Lung microvascular endothelial cell (primary cell): ENCODE results near the gene CTIF. TPM values are rescaled to one million over a fixed set of nuclear protein-coding genes. Genes with fewer than 3 reads are reported as not detected.

Experiments used
- DNase-seq, 2 donors: peaks; one replicate each; pipeline versions ENCODE4 v3.0.0 to v3.0.0-alpha.2; 2010; ENCODE audit warnings: low read depth in 2 of 2
- total RNA-seq: library from RNA; depleted of rRNA; stranded (reverse); fragments of >200 nt; gene quantifications from 2 replicates; pipeline ENCODE4 v1.2.1, GENCODE V29; 2014

CTIF gene
- total RNA-seq, 1 donor from 2014 or later, result 18.1 TPM

DNA sequence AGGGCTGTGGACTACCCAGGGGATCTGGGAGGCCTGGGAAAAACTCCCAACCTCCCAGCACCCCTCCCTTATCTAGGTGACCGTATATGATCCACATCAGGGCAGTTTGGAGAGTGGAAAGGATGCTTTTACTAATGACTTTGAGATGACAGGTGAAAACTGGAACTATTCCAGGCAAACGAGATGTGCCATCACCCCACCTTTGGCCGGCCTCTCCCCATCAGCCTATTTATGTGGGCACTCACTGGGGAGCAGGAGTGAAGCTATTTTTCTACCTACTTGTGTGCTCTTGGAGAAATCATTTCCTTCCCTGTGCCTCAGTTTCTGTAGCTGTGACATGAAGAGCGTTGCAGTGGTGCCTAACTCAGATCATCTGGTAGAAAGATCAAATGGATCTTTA lies 304.8 kb downstream of the CTIF start:
- no peak for DNase-seq

DNA sequence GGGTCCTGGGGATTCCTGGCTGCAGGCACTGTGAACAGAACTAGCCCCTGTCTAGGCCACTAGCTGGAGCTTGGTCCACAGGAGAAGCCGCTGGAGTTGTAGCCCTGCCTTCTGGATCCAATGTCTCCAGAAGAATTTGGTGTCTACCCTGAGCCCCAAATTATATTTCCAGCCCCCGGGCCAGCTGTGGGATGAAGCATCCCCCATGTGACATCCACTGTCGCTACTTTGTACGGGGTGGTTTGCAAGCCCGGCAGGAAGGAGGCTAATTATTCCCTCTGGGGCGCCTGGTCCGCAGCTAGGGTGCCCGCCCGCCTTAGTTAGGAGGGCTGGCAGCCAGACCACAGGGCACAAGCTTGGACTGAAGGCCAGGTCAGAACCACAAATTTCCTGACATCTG lies 305.4 kb downstream of the CTIF start:
- no peak for DNase-seq

DNA sequence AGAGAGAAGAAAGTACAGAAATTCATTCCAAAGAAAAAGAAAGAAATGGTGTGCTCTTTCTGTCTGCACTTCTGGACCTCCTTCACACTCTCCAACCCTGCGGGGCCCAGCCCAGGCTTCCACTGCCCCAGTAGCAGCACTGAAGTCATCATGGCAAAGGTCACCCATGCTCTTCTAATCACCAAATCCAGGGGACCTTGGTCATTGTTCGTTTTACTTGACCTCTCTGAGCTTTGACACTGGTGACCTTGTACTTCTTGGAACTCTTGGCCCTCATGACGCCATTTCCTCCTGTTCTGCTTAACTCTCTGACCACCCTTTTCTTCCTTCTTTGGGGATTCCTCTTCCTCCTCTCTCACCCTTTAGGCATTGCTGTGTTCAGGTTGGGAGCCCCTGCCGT lies 306.3 kb downstream of the CTIF start:
- no peak for DNase-seq

DNA sequence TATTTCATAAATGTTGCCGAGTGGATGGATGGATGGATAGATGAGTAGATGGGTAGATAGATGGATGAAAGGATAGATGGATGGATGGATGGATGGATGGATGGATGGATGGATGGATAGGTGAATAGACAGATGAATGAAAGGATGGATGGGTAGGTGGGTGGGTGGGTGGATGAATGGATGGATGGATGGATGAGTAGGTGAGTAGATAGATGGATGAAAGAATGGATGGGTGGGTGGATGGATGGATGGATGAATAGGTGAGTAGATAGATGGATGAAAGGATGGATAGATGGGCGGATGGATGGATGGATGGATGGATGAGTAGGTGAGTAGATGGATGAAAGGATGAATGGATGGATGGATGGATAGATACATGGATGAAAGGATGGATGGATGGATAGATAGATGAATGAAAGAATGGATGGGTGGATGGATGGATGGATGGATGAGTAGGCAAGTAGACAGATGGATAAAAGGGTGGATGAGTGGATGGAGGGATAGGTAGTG lies 307.6 kb downstream of the CTIF start:
- DNase-seq, result no peak

DNA sequence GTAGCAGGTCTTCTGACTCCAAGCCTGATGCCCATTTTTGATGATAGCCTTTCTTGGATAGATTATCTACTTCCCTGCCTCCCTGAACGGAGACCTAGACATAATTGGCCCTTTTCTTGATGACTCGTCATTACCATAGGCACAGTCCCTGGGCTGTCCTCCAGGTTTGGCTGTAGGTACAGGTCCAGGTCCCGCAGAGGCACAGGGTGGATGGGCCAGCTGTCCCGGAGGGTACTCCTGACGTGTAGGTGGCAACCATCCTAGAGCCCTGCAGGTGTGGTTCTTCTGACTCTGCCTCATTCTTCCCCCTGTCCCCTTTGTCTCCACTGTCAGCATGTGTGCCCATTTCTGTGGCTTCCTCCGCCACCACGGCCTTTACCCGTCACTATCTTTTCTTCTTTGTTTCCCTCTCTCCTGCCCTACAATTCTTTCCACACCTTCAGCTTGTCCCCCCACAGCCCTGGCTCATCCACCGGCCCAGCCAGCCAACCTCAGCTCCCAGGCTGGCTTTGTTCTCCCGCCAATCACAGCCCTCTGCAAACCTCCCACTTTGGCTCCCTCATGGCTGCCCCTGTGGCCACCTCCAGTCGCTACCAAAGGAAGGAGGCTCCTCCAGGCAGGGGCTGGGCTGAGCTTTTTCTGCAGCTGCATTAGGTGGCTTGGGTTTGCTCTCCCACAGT lies 309.1 kb downstream of the CTIF start:
- peak in 1 of 2 donors; percentile 42 for DNase-seq

DNA sequence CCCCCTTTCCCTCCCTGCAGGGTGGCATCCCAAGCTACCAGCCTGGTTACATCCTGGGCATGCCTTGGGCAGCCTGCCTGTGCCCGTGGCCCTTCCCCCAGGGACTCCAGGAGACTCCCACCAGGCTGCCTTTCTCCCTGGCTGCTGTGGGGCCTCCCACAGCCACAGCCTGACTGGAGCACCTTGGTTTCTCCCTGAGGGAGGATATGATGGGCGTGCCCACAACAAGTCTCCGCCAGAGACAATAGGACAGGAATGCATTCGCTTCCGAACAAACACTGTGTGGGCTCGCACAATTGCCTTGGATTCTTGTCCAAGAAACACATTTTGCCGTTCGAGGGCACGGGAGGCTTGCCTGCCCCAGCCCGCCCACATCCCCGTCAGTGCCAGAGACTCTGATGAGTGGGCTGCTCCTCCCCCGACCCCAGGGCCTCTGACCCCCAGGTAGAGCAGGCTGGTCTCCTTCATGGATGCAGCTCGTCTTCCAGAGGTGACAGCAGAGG lies 309.9 kb downstream of the CTIF start:
- peak; percentile 51 to 90 for DNase-seq

DNA sequence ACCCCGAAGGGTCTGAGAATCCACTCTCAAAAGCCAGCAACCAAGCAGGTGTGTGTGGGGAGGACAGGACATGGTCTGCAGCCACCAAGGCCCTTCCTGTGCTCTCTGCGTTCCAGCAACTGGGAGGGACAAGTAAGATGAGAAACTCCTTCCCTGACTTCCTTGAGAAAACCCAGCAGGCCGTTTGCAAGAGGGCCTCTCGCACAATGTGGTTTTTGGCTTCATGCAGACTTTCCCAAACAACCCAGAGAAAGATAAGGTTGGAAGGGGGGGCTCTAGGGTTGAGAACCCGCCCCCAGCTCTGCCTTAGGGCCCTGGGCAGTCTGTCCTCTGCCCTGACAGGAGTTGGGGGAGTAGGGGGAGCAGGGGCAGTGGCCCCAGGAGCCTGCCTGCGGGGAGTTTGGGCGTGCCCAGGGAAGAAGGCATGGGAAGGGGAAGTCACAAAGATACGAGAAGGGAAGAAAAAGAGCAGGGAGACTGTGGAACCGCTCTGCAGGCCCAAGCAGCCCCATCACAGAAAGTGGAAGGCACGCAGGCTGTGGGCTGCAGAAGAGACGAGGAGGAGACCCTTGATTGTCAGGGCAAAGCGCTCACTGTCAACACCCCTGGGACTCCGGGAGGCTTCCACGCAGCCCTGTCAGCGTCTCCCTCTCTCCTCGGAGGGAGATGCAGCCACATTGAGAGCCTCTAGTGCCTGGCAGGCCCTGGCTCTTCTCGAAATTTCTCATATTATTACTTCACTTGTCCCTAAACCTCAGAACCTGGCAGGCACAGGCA lies 312.2 kb downstream of the CTIF start:
- DNase-seq, result peak in 1 of 2 donors; percentile 24

DNA sequence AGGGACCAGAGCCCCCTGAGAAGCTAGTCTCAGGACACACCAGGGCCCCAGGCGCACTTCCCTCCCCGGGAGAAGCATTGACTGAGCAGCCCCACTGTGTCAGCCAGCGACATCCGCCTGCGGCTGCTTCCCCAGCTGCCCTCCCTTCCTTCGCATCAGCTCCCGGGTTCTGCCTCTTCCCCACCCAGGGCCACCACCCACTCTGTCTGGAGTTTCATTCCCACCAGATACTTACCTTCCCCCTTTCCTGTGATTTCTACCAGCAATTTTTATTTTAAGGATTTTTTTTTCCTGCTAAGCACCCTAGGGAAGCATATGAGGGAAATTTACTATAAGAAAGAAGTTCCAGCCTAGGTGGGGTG lies 312.7 kb downstream of the CTIF start:
- peak in 1 of 2 donors; percentile 60 for DNase-seq

DNA sequence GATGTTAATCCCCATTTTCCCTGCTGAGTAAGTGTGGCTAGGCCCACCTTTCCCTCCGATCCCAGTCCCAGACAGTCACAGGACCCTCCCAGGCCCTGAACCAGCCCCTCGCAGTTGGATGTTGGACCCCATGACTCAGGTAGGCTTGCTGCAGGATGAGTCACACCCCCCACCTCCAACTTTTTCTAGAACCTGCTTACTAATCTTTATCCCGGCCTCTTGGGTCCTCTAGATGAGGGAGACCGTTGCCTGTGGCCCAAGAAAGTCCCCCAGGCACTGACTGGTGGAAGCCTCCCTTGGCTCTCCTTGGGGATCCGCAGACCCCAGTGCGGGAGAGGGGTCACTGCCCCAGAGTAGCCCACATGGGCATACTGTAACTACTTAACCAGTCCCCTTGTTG lies 313.5 kb downstream of the CTIF start:
- DNase-seq, result no peak

DNA sequence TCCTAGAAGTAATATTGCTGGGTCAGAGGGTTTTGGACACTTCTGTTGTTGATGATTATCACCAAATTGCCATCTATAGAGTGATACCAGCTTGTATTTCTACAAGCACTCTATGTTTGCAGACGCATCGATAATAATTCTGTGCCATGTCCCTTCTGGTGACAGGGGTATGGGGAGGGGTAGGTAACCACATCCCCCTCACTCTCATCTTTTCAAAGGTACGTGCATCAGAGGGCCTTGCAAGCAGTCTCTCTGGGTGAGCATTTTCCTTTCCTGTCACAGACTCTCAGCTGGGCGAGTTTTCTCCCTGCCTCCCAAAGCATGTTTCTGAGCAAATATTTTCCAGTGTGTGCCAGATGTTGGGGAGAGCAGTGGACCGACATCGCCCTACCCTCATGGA lies 314.0 kb downstream of the CTIF start:
- no peak for DNase-seq

DNA sequence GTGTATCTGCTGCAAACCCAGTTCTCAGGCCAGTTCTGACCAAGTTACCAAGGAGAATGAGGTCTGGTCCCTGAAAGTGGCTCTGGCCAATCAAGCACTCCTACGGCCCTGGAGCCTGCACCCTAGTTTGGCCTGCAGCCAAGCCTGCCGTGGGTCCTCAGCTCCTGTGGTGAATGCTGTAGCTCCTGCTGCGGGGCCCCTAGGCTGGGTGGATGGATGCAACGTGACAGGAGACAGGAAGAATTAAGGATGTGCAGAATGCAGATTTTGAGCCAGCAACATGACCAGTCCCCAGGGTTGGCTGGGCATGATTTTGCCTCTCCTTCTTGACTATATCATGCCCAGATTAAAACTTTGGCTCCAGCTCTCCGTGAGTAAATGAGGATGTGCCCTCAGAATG lies 314.8 kb downstream of the CTIF start:
- DNase-seq, result no peak

DNA sequence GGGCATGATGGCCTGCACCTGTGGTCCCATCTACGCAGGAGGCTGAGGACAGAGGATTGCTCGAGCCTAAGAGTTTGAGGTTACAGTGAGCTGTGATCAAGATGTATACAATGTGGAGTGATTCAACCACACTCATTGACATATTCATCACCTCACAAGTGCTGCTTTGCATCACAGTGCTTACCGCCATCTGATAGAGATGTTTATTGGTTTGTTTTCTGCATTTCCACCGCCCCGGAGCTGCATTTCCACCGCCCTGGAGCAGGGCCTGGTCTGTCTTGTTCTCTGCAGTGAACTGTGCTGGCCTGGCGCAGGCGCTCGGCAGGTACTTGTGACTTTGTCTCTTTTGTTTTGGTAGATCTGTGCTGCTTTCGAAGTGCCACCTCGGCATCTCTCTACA lies 315.9 kb downstream of the CTIF start:
- no peak for DNase-seq

DNA sequence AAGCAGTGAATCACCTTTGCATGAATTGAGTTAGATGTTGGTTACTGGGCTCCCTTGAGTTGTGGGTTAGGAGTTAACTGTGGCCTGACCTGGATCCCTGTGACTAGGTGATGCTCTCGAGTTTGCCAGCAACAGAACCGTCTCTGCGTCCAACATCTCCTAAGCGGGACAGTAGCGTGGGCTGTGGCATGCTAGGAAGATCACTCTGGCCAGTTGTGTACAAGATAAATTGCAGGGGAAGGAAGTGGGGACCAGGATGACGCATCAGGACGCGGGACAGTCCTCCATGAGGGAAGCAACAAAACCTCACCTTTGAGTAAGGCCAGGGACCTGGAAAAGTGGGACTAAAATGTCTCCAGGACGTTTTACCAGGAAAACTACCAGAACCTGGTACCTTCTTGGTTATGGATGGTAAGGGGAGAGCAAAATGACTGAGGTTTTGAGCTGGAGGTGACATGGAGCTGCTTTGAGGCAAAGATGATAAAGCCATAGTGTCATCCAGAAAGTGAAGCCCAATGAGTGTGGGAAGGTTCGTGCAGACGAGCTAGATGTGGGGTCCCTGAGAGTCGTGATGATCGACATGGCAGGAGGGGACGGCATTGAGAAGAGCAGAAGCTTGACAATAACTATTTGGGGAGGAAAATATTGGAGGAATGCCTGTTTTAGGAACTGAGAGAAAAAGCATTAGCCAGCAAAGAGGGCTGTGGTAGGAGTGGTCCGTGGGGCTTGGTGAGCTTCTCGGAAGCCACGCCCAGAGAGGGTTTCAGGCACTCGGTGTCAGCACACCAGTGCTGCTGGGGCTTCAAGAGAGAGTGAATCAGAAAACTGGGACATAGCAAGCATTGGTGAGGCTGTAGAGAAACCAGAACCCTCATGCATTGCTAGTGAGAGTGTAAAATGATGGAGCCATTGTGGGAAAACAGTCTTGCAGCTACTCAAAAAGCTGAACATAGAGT lies 316.9 kb downstream of the CTIF start:
- peak in 1 of 2 donors; percentile 55 for DNase-seq

DNA sequence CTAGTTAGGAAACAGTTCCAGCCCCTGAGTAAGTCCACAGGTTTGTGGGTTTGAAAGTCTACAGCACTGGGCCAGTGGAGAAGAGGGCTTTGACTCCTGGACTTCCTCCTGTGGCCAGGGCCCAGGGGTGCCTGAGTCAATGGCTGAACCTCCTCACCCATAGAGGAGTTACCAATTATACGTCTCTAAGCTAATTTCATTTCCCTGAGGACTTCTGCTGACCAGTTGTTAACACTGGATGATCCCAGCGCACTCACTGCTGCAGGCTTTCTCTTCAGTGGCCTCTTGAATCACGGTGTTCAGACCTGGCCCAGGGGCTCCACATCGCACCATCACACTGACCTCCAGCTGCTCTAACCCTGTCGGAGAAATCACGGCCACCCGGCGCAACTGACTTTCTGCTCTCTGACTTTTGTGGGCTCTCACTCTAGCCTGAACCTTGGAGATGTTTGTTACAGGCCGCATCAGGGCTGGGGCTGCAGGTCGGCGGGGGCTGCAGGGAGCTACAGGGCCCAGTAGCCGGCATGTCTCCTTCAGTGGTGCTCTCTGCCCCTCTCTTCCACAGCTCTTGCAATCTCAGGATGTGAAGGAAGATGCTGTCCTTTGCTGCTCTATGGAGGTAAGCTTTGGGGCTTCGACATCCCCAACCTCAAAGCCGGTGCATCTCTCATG lies 318.3 kb downstream of the CTIF start:
- DNase-seq, result no peak

DNA sequence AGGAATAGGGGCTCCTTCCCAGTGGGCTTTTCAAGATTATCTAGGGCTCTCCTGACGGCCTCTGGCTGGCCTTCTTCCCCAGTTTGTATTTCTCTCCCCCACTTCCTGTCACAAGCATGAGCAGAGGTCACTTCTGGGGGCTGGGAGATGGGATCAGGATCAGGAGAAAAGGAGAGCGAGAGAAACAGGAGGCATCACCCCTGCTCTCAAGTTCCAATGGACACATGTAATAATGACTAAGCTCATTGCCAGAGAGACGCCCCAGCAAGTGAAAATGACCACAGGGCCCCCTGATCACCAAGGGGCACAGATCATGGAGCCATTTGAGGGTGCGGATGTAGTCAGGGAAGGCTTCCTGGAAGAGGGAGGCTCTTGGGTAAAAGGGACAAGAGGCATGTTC lies 319.8 kb downstream of the CTIF start:
- DNase-seq, result no peak

DNA sequence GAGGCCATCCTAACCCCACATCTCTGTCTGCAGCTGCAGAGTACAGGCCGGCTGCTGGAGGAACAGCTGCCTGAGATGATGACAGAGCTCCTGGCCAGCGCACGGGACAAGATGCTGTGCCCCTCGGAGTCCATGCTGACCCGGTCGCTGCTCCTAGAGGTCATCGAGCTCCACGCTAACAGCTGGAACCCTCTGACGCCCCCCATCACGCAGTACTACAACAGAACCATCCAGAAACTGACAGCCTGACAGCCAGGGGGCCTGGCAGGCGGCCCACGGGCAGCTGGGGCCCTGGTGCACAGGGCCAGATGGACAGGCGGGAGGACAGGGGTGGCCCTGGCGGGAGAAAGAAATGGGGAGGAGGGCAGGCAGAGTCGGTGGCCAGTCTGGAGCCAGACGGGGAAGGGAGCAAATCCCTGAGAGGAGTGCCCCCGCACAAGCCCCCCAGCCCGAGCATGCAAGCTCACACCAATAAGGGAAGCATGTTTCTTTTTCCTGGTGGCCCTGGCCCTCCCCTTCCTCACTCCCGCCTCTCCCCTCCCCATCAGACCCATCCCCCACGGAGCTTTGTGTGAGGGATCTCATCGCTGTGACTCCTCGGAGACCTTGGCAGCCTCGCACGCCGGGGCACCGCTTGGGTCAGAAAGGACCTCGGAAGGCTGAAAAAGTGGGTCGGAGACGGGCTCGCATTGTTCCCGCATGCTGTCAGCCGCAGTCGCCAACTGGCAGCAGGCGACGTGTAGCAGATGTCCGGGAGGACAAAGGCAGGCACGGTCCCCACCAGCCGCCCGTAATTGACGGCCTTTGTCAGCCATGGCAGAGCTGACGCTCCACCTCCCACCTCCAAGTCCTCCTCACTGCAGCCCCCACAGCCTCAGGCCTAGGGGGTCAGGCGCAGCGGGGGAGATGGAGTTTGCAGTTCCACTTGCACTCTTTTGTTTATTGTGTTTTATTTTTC lies 320.8 kb downstream of the CTIF start:
- DNase-seq, result no peak

DNA sequence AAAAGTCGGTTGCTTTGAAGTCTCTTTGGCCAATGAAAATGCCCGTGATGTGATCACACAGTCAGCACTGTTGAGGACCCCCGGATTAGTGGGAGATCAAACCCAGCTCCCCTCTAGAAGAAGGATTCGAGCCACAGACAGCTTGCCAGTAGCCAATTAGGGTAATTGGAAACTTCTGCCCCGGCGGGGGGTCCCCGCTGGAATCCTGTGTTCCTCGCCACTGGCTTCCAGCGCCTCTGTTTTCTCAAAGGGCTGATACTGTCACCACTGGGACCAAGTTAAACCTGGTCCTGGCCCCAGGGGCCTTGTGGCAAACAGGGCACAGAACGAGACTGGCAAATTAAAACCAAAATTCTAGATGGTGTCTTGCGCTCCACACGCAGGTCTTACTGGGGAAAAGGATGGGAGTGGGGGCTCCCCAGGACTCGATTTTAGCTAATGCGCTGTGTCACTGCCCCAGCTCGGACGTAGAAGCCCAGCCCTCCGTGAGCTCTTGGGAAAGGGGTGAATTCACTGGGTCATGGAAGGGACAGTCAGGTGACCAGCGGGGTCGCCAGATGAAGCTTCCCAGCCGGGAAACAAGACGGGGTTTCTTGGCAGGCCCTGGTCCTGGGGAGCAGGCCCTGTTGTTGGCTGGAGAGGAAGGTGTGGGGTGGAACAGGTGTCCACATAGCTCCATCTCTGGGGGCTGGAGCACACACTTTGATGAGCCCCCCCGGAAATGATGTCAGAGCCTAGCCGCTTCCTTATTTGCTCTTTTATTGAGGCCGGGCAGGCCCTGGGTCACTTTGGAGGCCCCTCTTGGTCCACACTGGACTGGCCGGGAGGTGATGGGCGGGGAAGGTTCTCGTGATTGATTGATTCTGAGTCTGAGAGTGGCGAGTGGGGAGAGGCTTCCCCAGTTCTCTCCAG lies 321.7 kb downstream of the CTIF start:
- DNase-seq, result no peak

DNA sequence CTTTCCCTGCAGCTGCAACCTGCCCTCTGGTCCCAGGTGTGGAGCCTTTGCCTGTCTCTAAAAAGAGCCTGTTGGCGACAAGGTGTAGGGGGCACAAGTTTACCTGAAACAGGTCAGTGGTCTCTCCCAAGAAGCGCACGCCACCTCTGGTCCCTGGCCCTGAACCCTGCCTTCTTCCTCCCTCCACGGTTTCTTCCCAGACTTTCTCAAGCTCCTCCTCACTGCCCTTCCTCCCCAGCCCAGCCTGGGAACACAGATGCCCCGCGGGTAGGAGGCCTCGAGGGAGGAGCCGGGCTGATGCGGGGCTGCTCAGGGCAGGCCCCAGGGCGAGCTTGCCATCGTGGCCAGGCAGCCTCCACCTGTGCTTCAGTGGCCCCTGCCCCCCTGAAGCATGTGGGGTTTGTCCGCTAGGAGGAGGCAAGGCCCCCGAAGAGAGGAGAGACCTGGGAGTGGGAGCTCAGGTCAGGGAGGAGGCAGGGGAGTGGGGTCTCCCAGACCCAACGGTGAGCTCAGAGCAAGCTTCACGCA lies 322.4 kb downstream of the CTIF start:
- DNase-seq, result no peak

DNA sequence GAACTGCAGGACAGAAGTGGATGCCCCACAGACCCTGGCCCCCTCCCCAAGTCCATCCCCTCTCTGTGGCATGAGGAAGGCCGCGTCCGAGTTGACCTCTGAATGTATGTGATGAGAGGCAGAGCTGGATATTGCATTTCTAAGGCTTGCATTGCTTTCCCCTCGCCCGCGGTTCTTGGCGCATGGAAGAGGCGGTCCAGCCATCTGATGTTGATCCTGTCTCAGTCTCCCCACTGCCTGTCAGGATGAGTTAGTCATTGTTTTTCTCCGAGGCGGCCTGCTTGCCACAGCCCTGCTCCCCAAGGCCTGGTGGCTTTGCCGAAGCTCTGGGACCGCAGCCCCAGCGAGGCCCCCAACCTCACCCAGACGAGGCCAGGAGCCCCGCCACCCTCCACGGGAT lies 323.3 kb downstream of the CTIF start:
- DNase-seq, result no peak
